HCT116 (cell line): ENCODE results near the gene A1CF. TPM values are rescaled to one million over a fixed set of nuclear protein-coding genes. Genes with fewer than 3 reads are reported as not detected.

Source experiments
- ATAC-seq: fragments of 200-7000 bp; cut with Tn5 transposase; 2 replicates; pipeline ENCODE4 v1.9.1; 2020; ENCODE audit warnings: mild to moderate bottlenecking, moderate library complexity
- BruUV-seq: library from RNA; stranded (reverse); fragments of 400-500 nt; replicated peaks from 2 replicates; lab custom pipeline; 2021; lab: Mats Ljungman, UMichigan
- CTCF ChIA-PET: fragments of 300-600 bp; sonication (Branson Sonifier 250); formaldehyde crosslinking; loops from one replicate; lab custom pipeline; 2021; ENCODE audit warnings: antibody characterized with exemption; lab: Charles Lee
- POLR2A ChIA-PET: fragments of 300-600, 350-600 bp; sonication (Branson Sonifier 250); formaldehyde crosslinking; loops from one replicate; lab custom pipeline; 2021; ENCODE audit warnings: antibody characterized with exemption; lab: Charles Lee
- RAD21 ChIA-PET, 2 experiments: fragments of 300-600 bp; sonication (Branson Sonifier 250); formaldehyde crosslinking; loops; one replicate each; lab custom pipeline; 2023; ENCODE audit warnings: low total read pairs in 2 of 2; ENCODE audit not compliant: uncharacterized antibody in 2 of 2, unreplicated experiment in 2 of 2, low non-redundant PET in 1 of 2; lab: Charles Lee
- DNase-seq: peaks from one replicate; pipeline ENCODE4 v3.0.0-alpha.2; 2010; ENCODE audit warnings: low read depth, low spot score
- H2AFZ ChIP-seq: fragments of 200-600 bp; shearing (Covaris generic), sonication (generic); 2 replicates; pipeline ENCODE4 v1.6.1; 2017; ENCODE audit warnings: low read depth, mixed run types, mixed read lengths, antibody characterized with exemption, low read length; ENCODE audit not compliant: poor library complexity, severe bottlenecking
- H3K27ac ChIP-seq: 2 replicates; pipeline ENCODE4 v1.5.1; 2012; ENCODE audit warnings: low read depth, low read length
- H3K27me3 ChIP-seq: fragments of 200-600 bp; sonication (generic); 2 replicates; pipeline ENCODE4 v1.6.1; 2016; ENCODE audit warnings: mixed run types, low read length, mixed read lengths; ENCODE audit not compliant: insufficient read depth
- H3K36me3 ChIP-seq, 2 experiments: fragments of 200-500 bp in 1 of 2; fragments of 200-600 bp in 1 of 2; sonication (Bioruptor generic) in 1 of 2; sonication (generic) in 1 of 2; 2 replicates each; pipeline versions ENCODE4 v1.5.1 to v1.6.1; 2014 to 2016; ENCODE audit warnings: low read length in 2 of 2, inconsistent platforms in 1 of 2, mixed read lengths in 1 of 2, mixed run types in 1 of 2; ENCODE audit not compliant: insufficient read depth in 2 of 2, control insufficient read depth in 1 of 2
- H3K4me1 ChIP-seq, 2 experiments: fragments of 200-600 bp in 1 of 2; sonication (generic) in 1 of 2; 2 replicates each; pipeline versions ENCODE4 v1.5.1 to v1.6.1; 2012 to 2017; ENCODE audit warnings: low read length in 2 of 2, inconsistent platforms in 1 of 2, mild to moderate bottlenecking in 1 of 2, mixed read lengths in 1 of 2, mixed run types in 1 of 2, moderate library complexity in 1 of 2; ENCODE audit not compliant: insufficient read depth in 2 of 2, control insufficient read depth in 1 of 2
- H3K4me2 ChIP-seq: fragments of 200-600 bp; sonication (generic); 2 replicates; pipeline ENCODE4 v1.6.1; 2017; ENCODE audit warnings: mixed run types, low read length, mixed read lengths
- H3K4me3 ChIP-seq, 2 experiments: fragments of 200-600 bp in 1 of 2; sonication (generic) in 1 of 2; replicated peaks in 1 of 2; 2 replicates each; pipeline ENCODE4 v1.5.1; 2011 to 2016; ENCODE audit warnings: low read length in 2 of 2, control low read depth in 1 of 2, low read depth in 1 of 2, mild to moderate bottlenecking in 1 of 2, mixed read lengths in 1 of 2, mixed run types in 1 of 2
- H3K79me2 ChIP-seq: fragments of 200-600 bp; sonication (generic); 2 replicates; pipeline ENCODE4 v1.6.1; 2017; ENCODE audit warnings: mild to moderate bottlenecking, mixed run types, low read length, moderate library complexity, mixed read lengths; ENCODE audit not compliant: insufficient read depth
- H3K9ac ChIP-seq: fragments of 200-600 bp; sonication (generic); 2 replicates; pipeline ENCODE4 v1.6.1; 2016; ENCODE audit warnings: low read length, mixed read lengths
- H3K9me2 ChIP-seq: fragments of 200-600 bp; sonication (generic), shearing (Covaris generic); 2 replicates; pipeline ENCODE4 v1.6.1; 2017; ENCODE audit warnings: mixed run types, mild to moderate bottlenecking, moderate library complexity; ENCODE audit not compliant: insufficient read depth
- H3K9me3 ChIP-seq, 2 experiments: fragments of 200-500 bp in 1 of 2; fragments of 200-600 bp in 1 of 2; sonication (Bioruptor generic) in 1 of 2; sonication (generic) in 1 of 2; 2 replicates each; pipeline ENCODE4 v1.6.1; 2014 to 2017; ENCODE audit warnings: low read length in 2 of 2, mixed read lengths in 2 of 2, inconsistent platforms in 1 of 2, low read depth in 1 of 2, mild to moderate bottlenecking in 1 of 2, mixed run types in 1 of 2, moderate library complexity in 1 of 2; ENCODE audit not compliant: control insufficient read depth in 1 of 2, insufficient read depth in 1 of 2
- H4K20me1 ChIP-seq: fragments of 200-600 bp; sonication (generic), shearing (Covaris generic); 2 replicates; pipeline ENCODE4 v1.6.1; 2017; ENCODE audit warnings: mixed run types, mild to moderate bottlenecking, moderate library complexity; ENCODE audit not compliant: insufficient read depth
- CBX3 ChIP-seq: IDR thresholded peaks from 2 replicates; pipeline ENCODE4 v1.6.1; 2012; ENCODE audit warnings: low read depth
- CTCF ChIP-seq, 3 experiments: fragments of 200-600 bp in 1 of 3; sonication (generic) in 1 of 3; IDR thresholded peaks in 2 of 3; conservative IDR thresholded peaks in 1 of 3; 2 replicates each; pipeline ENCODE4 v1.5.1; 2012 to 2017; ENCODE audit warnings: low read depth in 2 of 3, low read length in 2 of 3, antibody characterized with exemption in 1 of 3, borderline replicate concordance in 1 of 3, control low read depth in 1 of 3, mild to moderate bottlenecking in 1 of 3, mixed read lengths in 1 of 3, mixed run types in 1 of 3, moderate library complexity in 1 of 3; ENCODE audit not compliant: insufficient read depth in 1 of 3
- MAX ChIP-seq: IDR thresholded peaks from 2 replicates; pipeline ENCODE4 v1.6.1; 2012
- RAD21 ChIP-seq: IDR thresholded peaks from 2 replicates; pipeline ENCODE4 v1.6.1; 2012; ENCODE audit warnings: low read depth, mild to moderate bottlenecking
- SP1 ChIP-seq: IDR thresholded peaks from 2 replicates; pipeline ENCODE4 v1.6.1; 2012; ENCODE audit warnings: low read depth
- SRF ChIP-seq: IDR thresholded peaks from 2 replicates; pipeline ENCODE4 v1.6.1; 2012; ENCODE audit warnings: low read depth
- YY1 ChIP-seq: IDR thresholded peaks from 2 replicates; pipeline ENCODE4 v1.6.1; 2011; ENCODE audit warnings: low read length, low read depth, moderate library complexity, mild to moderate bottlenecking; ENCODE audit not compliant: insufficient replicate concordance; ENCODE audit errors: extremely low read depth
- ZBTB33 ChIP-seq: IDR thresholded peaks from 2 replicates; pipeline ENCODE4 v1.6.1; 2011; ENCODE audit warnings: mild to moderate bottlenecking, low read length, moderate library complexity; ENCODE audit not compliant: insufficient replicate concordance; ENCODE audit errors: extremely low read depth
- intact Hi-C: fragments of 100-400 bp; cut with micrococcal nuclease; formaldehyde crosslinking; loops from 2 replicates; pipeline ENCODE4 v1.10.0; 2022
- total RNA-seq: library from RNA; stranded (reverse); gene quantifications from one replicate; pipeline ENCODE4 v1.2.1, GENCODE V29; 2021; ENCODE audit not compliant: unreplicated experiment

The A1CF gene
- total RNA-seq, 1 experiment from 2014 or later: 0.30 TPM

GRCh38 chr10:50837095-50837494 lies 48.3 kb downstream of the A1CF start:
- Histone ChIP-seq H3K4me2 (no peak overlapping the region), H3K36me3 (no peaks in the 10 kb centered on the region), H3K27ac (no peak overlapping the region), H3K9ac (no peak overlapping the region), H2AFZ (no peak overlapping the region), H3K27me3 (no peaks in the 10 kb centered on the region), H3K9me2 (no peaks in the 10 kb centered on the region), H3K4me3 (no peak overlapping the region), H3K4me1 (no peaks in the 10 kb centered on the region), H3K79me2 (no peaks in the 10 kb centered on the region), H3K9me3 (no peaks in the 10 kb centered on the region), H4K20me1 (no peaks in the 10 kb centered on the region)
- no TSS peak for BruUV-seq
- ChIA-PET RAD21 (no interaction called here), POLR2A (no interaction called here), CTCF (no interaction called here)
- TF ChIP-seq CTCF (IDR thresholded peaks at IDR 0.05 in 2 of 3, conservative IDR thresholded peaks at IDR 0.05 in 1 of 3; ENCODE audit: borderline replicate concordance in 1 of 3, insufficient read depth in 1 of 3, low read depth in 2 of 3, low read length in 2 of 3) (no peak), ZBTB33 (no peak), SP1 (no peak), MAX (no peak), YY1 (no peak), RAD21 (no peak), CBX3 (no peak), SRF (no peak)
- no peak for ATAC-seq
- no peak for DNase-seq
- intact Hi-C loops: no loop called here
